ENCODE data around the gene RAP1A.

The RAP1A gene

GRCh38 chr1:111660204-111661150, 40.9 kb downstream of the RAP1A start:
- H3K4me3 ChIP-seq (ENCODE audit: low read depth, low read length): no peak overlapping the region
- H3K27me3 ChIP-seq: no peaks in the 10 kb centered on the region
- no peaks in the 10 kb centered on the region for H3K9me3 ChIP-seq
- no peaks in the 10 kb centered on the region for H3K36me3 ChIP-seq
- TF ChIP-seq, protein P1, sequence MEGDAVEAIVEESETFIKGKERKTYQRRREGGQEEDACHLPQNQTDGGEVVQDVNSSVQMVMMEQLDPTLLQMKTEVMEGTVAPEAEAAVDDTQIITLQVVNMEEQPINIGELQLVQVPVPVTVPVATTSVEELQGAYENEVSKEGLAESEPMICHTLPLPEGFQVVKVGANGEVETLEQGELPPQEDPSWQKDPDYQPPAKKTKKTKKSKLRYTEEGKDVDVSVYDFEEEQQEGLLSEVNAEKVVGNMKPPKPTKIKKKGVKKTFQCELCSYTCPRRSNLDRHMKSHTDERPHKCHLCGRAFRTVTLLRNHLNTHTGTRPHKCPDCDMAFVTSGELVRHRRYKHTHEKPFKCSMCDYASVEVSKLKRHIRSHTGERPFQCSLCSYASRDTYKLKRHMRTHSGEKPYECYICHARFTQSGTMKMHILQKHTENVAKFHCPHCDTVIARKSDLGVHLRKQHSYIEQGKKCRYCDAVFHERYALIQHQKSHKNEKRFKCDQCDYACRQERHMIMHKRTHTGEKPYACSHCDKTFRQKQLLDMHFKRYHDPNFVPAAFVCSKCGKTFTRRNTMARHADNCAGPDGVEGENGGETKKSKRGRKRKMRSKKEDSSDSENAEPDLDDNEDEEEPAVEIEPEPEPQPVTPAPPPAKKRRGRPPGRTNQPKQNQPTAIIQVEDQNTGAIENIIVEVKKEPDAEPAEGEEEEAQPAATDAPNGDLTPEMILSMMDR (IDR thresholded peaks at IDR 0.05; ENCODE audit: low read depth, low read length): no peak
- H3K4me1 ChIP-seq: no peaks in the 10 kb centered on the region
- DNase-seq: no peak

GRCh38 chr1:111664652-111665051, 45.1 kb downstream of the RAP1A start:
- no peaks in the 10 kb centered on the region for H3K4me1 ChIP-seq
- no peaks in the 10 kb centered on the region for H3K36me3 ChIP-seq
- no peaks in the 10 kb centered on the region for H3K9me3 ChIP-seq
- TF ChIP-seq, protein P1 (IDR thresholded peaks at IDR 0.05; ENCODE audit: low read depth, low read length): no peak
- no peak overlapping the region for H3K4me3 ChIP-seq (ENCODE audit: low read depth, low read length)
- no peak for DNase-seq
- H3K27me3 ChIP-seq: no peaks in the 10 kb centered on the region

DNA sequence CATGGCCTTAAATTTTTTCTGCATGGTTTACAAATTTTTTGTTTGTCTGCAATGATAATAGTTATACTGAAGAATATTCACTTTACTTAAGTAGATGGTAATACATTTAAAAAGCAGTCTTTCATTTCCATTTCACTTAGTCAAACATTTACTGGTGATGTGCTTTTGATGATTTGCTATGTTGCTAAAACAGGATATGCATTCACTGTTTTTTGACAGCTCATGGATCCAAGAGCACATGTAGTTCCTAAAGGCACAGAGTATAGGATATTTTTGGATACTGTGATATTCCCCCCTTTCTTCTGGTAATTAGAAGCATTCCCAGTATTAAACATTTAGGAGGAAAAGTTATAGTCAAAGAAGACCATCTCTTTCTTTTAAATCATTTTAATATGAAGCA, 45.9 kb downstream of the RAP1A start:
- Histone ChIP-seq H3K9me3 (no peaks in the 10 kb centered on the region), H3K4me3 (ENCODE audit: low read depth, low read length) (no peak overlapping the region), H3K27me3 (no peaks in the 10 kb centered on the region), H3K4me1 (no peaks in the 10 kb centered on the region), H3K36me3 (no peaks in the 10 kb centered on the region)
- TF ChIP-seq, protein P1 (IDR thresholded peaks at IDR 0.05; ENCODE audit: low read depth, low read length): no peak
- no peak for DNase-seq

DNA sequence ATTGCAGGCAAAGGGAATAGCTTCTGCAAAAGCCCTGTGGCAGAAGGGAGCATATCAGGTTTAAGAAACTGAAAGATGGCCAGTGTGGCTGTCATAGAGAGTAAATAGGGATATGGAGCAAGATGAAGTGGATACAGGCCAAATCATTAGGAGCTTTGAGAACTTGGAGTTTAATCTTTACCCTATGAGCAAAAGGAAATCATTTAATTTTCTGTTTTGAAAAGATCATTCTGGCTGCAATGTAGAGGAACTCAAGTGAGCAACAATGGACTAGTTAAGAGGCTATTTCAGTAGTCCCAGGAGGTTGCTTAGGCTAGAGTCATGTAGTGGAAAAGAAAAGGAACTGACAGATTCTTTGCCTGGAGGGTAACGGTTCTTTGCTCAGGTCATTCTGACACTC, 47.2 kb downstream of the RAP1A start:
- TF ChIP-seq, protein P1 (IDR thresholded peaks at IDR 0.05; ENCODE audit: low read depth, low read length): no peak
- no peak for DNase-seq
- no peaks in the 10 kb centered on the region for H3K27me3 ChIP-seq
- no peaks in the 10 kb centered on the region for H3K9me3 ChIP-seq
- H3K4me3 ChIP-seq (ENCODE audit: low read depth, low read length): no peak overlapping the region
- no peaks in the 10 kb centered on the region for H3K4me1 ChIP-seq
- H3K36me3 ChIP-seq: no peaks in the 10 kb centered on the region

- no peaks in the 10 kb centered on the region for H3K4me1 ChIP-seq
- H3K4me3 ChIP-seq (ENCODE audit: low read depth, low read length): no peak overlapping the region
- DNase-seq: no peak
- no peaks in the 10 kb centered on the region for H3K9me3 ChIP-seq
- TF ChIP-seq, protein P1 (IDR thresholded peaks at IDR 0.05; ENCODE audit: low read depth, low read length): no peak
- no peaks in the 10 kb centered on the region for H3K36me3 ChIP-seq
- no peaks in the 10 kb centered on the region for H3K27me3 ChIP-seq
Measured at GRCh38 chr1:111669268-111669667, 49.7 kb downstream of the RAP1A start.

GRCh38 chr1:111671852-111672251, 52.3 kb downstream of the RAP1A start:
- TF ChIP-seq, protein P1 (IDR thresholded peaks at IDR 0.05; ENCODE audit: low read depth, low read length): no peak
- no peaks in the 10 kb centered on the region for H3K36me3 ChIP-seq
- H3K4me3 ChIP-seq (ENCODE audit: low read depth, low read length): no peak overlapping the region
- DNase-seq: no peak
- no peaks in the 10 kb centered on the region for H3K4me1 ChIP-seq
- no peaks in the 10 kb centered on the region for H3K27me3 ChIP-seq
- H3K9me3 ChIP-seq: no peaks in the 10 kb centered on the region

Data from BE2C (cell line).